ENCODE results near the gene ADAMTS3. TPM values are rescaled to one million over a fixed set of nuclear protein-coding genes. Genes with fewer than 3 reads are reported as not detected.
A peak's percentile ranks its signal among the peaks of the same experiment; 100 is the strongest.

Gene ADAMTS3
- total RNA-seq: 6.3 TPM
- polyA plus RNA-seq: 1.5 TPM

DNA sequence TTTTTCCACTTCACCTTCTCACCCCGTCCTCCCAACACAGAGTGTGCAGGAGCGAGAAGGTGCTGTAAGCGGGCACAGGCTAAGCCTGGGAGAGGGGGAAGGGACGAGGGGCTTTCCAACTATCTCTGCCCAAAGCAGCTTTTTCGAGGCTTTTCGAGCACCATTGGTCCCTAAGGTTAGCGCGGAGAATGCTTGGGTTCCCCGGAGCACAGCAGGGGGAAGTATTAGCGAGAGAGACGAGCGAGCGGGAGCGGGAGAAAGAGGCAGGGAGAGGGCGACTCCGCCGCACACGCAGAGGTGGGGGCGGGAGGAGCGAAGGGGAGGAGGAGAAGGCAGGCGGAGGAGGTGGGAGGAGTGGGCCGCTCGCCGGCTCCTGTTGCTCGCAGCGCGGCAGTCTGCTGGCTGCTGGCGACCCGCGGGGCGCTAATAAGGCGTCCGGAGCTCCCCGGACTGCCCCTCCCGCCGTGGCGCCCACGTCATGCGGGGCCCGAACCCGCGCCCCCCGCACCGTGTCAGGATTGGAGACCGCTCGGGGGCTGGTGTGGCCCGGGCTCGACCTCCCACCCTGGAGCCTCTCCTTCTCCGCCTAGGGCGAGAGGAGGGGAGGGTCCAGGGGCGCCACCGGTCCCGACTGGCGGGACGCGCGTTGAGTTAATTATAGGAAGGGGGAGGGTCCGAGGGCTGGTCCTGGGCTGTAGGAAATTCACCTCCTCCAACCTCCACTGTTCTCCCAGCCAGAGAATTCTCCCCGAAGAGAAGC is at the start of gene ADAMTS3:
Gene ADAMTS3, minus strand, starts transcription at position 263 of the 760 bp plus-strand sequence. CDS start 459 bp downstream, outside the sequence.
- no peaks in the 10 kb centered on the region for H3K36me3 ChIP-seq (ENCODE audit: insufficient read depth)
- under 1% methylated on average over 59 of the region's 59 CpGs for WGBS
- H3K4me1 ChIP-seq (ENCODE audit: insufficient read depth): no peaks in the 10 kb centered on the region
- no peak within 1 kb of the TSS for H3K27ac ChIP-seq (ENCODE audit: low read depth)
- DNase-seq (ENCODE audit: extremely low spot score): peak; percentile 47
- peak within 1 kb of the TSS; percentile 50 for H3K4me3 ChIP-seq (ENCODE audit: low read depth, low read length)

DNA sequence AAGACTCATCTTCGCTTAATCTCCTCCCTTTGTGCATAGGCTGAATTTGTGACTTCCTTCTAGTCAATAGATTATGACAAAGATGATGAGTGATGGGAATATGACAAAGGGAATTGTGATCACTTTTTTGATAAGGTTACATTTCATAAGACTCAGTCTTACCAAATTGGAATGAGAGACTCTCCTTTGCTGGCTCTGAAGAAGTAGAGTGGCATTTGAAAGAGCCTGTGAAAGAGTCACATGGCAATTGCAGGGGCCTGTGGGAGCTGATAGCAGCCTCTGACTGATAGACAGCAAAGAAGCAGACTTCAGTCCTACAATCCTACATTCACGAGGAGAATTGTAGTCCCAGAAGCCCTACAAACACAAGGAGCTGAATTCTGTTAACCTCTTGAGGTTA is 44.9 kb upstream of the ADAMTS3 start:
- 58% methylated on average over 2 of the region's 2 CpGs for WGBS
- no peak overlapping the region for H3K4me3 ChIP-seq (ENCODE audit: low read depth, low read length)
- H3K4me1 ChIP-seq (ENCODE audit: insufficient read depth): no peaks in the 10 kb centered on the region
- no peak for DNase-seq (ENCODE audit: extremely low spot score)
- no peaks in the 10 kb centered on the region for H3K36me3 ChIP-seq (ENCODE audit: insufficient read depth)
- H3K27ac ChIP-seq (ENCODE audit: low read depth): no peak overlapping the region

DNA sequence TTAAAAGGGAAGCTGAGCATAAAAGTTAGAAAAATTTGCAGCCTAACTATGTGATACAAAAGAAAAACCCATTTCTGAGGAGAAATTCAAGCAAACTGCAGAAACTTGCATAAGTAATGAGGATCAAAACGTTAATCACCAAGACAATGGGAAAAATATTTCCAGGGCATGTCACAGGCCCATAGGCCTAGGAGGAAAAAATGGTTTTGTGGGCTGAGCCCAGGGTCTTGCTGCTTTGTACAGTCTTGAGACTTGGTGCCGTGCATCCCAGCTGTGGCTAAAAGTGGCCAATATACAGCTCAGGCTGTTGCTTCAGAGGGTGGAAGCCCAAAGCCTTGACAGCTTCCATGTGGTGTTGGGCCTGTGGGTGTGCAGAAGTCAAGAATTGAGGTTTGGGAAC is 37.7 kb upstream of the ADAMTS3 start:
- WGBS: 77% methylated on average over 2 of the region's 2 CpGs
- Histone ChIP-seq H3K4me3 (ENCODE audit: low read depth, low read length) (no peak overlapping the region), H3K4me1 (ENCODE audit: insufficient read depth) (no peaks in the 10 kb centered on the region), H3K36me3 (ENCODE audit: insufficient read depth) (no peaks in the 10 kb centered on the region), H3K27ac (ENCODE audit: low read depth) (no peak overlapping the region)
- no peak for DNase-seq (ENCODE audit: extremely low spot score)

DNA sequence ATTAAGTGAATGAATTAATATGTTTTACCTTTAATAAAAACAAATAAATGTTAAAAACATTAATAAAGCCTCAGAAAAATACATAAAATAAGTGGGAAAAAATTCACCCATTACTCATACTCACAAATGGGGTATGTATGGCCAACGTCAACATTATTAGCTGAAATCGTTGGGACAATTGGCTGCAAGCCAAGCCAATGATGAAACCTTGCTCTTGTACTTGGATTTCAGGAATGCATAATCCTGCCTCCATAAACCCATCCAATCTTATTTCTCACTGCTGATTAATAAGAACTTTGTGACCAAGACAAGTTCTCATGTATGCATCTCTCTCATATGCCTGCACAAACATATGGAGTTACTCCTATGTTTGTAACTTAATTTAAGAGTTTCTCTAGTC is 35.3 kb upstream of the ADAMTS3 start:
- Histone ChIP-seq H3K27ac (ENCODE audit: low read depth) (no peak overlapping the region), H3K4me3 (ENCODE audit: low read depth, low read length) (no peak overlapping the region), H3K36me3 (ENCODE audit: insufficient read depth) (no peaks in the 10 kb centered on the region), H3K4me1 (ENCODE audit: insufficient read depth) (no peaks in the 10 kb centered on the region)
- 42% methylated on average over 2 of the region's 2 CpGs for WGBS
- no peak for DNase-seq (ENCODE audit: extremely low spot score)

DNA sequence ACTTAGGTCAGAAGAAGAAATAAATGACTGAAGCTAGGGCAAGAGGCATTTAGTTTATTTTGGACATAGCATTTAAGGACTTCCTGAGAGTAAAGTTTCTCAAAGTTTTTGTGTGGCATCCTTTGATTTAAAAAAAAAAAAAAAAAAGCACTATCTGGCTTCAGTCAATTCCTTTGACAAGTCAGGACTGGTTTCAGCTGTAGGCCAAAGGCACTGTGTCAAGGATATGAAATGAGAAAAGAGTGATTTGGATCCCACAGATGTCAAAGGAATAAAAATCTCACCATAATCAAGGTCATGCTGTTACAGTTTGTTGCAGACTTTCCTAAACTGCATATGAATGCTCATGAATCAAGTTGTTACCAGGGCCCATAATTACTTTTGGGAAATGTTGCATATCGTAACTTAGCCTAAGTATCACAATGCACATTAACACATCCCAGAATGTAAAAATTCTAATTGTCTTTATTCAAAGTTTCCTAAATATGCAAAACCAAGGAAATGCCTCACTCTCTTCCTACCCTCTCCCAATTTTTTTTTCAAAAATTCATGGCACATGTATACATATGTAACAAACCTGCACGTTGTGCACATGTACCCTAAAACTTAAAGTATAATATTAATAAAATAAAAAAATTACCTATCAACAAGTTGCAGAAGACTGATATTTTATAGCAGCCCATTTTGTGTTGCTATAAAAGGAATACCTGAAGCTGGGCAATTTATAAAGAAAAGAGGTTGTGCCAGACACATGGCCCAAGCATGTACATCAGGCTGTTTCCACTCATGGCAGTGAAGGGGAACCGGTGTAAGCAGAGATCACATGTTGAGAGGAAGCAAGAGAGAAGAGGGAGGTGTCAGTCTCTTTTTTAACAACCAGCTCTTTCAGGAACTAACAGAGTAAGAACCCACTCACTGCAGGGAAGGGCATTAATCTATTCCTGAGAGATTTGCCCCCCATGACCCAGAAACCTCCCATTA is 33.7 kb upstream of the ADAMTS3 start:
- Histone ChIP-seq H3K27ac (ENCODE audit: low read depth) (no peak overlapping the region), H3K36me3 (ENCODE audit: insufficient read depth) (no peaks in the 10 kb centered on the region), H3K4me3 (ENCODE audit: low read depth, low read length) (no peak overlapping the region), H3K4me1 (ENCODE audit: insufficient read depth) (no peaks in the 10 kb centered on the region)
- 85% methylated on average over 3 of the region's 3 CpGs for WGBS
- DNase-seq (ENCODE audit: extremely low spot score): no peak

DNA sequence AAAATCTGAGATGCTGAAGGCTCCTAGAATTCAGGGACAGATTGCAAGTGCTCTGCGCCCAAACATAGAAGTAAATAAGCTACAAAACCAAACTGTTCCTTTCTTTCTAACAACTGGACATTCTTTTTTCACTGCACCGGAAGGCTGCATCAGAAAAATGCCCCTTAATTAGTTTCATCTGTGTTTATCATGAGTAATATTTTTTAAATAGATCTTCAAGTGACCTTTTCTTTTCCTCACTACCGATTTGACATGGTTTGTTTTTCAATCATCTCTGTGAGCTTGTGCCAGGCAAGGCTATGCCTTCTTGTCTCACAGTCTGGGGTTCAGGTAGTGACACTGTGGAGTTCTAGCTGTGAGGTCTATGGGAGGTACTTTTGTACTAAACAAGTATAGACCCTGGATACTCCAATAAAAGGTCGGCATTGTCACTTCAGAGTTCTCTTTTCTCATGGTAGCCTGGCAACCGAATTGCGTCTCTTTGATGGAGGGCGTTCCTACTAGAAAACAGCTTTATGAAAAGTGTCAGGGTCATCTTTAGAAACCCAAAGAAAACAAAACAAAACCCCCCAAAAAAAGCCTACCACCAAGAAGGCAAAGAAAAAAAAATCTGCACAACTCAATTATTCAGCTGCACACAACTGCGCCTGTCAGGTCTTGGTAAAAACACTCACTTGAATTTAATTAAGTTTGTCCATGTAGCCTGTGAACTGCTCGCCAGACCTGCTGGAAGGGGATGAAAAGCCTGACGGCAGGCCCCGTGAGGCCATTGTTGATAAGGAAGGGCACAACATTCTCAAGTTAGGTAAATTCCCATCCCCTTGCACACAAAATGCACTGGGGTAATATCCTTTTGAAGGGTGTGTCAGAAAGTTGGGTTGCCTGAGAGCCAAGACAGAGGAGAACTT is 22.8 kb upstream of the ADAMTS3 start:
- Histone ChIP-seq H3K4me1 (ENCODE audit: insufficient read depth) (no peaks in the 10 kb centered on the region), H3K4me3 (ENCODE audit: low read depth, low read length) (no peak overlapping the region), H3K27ac (ENCODE audit: low read depth) (no peak overlapping the region), H3K36me3 (ENCODE audit: insufficient read depth) (no peaks in the 10 kb centered on the region)
- 62% methylated on average over 11 of the region's 11 CpGs for WGBS
- no peak for DNase-seq (ENCODE audit: extremely low spot score)

DNA sequence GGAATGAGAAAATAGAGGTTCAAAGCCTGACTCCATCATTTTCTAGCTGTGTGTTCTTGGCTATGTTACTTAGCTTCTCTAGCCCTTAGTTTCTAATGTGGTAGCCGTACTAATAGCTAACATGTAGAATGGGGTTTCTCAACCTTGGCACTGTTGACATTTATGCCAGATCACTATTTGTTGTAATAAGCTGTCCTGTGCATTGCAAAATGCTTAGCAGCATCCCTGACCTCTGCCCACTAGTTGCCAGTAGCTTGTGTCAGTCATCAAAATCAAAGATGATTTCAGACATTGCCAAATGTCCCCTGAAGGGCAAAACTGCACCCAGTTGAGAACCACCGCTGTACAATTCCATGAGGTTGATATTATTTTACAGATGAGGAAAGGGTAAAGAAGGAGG is 18.3 kb upstream of the ADAMTS3 start:
- no peak for DNase-seq (ENCODE audit: extremely low spot score)
- Histone ChIP-seq H3K4me3 (ENCODE audit: low read depth, low read length) (no peak overlapping the region), H3K36me3 (ENCODE audit: insufficient read depth) (no peaks in the 10 kb centered on the region), H3K27ac (ENCODE audit: low read depth) (no peak overlapping the region), H3K4me1 (ENCODE audit: insufficient read depth) (no peaks in the 10 kb centered on the region)
- 86% methylated on average over 2 of the region's 2 CpGs for WGBS

DNA sequence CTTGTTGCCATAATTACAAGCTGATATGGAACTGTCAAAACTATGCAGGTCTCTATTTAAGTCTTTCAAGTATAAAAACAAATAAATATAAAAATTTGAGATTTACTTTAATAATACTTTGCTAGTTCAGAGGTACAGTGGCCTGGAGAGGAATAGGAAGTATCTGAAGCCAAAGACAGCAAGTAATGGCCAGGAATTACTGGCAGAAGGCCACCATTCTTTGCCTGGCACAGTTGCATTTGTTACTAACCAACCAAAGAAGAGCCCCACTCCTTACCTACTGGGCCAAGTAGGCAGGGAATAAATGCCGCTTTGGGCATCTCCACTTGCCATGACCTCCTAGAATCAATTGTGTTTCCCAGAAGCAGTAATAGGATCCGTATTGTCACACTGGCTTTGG is 13.8 kb upstream of the ADAMTS3 start:
- Histone ChIP-seq H3K4me1 (ENCODE audit: insufficient read depth) (no peaks in the 10 kb centered on the region), H3K36me3 (ENCODE audit: insufficient read depth) (no peaks in the 10 kb centered on the region), H3K27ac (ENCODE audit: low read depth) (no peak overlapping the region), H3K4me3 (ENCODE audit: low read depth, low read length) (no peak overlapping the region)
- no peak for DNase-seq (ENCODE audit: extremely low spot score)
- 49% methylated on average over 2 of the region's 2 CpGs for WGBS

DNA sequence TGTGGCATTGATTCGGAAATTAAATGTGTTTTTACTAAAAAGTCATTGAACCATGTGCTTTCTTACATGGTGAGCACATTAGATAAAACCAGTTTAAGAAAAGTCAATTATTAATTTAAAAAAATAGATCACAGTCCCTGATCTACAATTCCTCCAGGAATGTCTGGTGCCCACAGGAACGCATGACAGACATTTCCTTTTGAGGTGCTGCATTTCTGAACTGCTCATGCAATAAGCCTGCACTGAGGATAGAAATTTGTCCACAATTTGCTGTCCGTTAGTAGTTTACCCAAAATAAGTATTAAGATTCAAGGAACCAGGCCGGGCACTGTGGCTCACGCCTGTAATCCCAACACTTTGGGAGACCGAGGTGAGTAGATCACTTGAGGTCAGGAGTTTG is 8.2 kb upstream of the ADAMTS3 start:
- no peak overlapping the region for H3K4me3 ChIP-seq (ENCODE audit: low read depth, low read length)
- no peaks in the 10 kb centered on the region for H3K4me1 ChIP-seq (ENCODE audit: insufficient read depth)
- H3K27ac ChIP-seq (ENCODE audit: low read depth): no peak overlapping the region
- no peak for DNase-seq (ENCODE audit: extremely low spot score)
- no peaks in the 10 kb centered on the region for H3K36me3 ChIP-seq (ENCODE audit: insufficient read depth)
- 95% methylated on average over 6 of the region's 6 CpGs for WGBS

DNA sequence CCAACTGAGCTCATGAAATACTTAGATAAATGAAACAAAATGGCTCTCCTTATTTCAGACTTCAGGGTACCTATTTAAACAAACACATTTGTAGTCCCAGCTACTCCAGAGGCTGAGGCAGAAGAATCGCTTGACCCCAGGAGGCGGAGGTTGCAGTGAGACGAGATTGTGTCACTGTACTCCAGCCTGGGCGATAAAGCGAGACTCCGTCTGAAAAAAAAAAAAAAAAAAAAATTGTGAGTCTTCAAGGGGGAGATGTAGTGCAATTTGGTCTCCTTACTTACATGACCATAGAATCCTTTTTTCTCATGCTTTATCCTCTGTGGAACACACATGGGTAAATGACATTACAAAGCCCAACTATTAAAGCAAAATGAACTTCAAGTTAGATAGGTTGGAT is 2.3 kb upstream of the ADAMTS3 start:
- Histone ChIP-seq H3K36me3 (ENCODE audit: insufficient read depth) (no peaks in the 10 kb centered on the region), H3K4me1 (ENCODE audit: insufficient read depth) (no peaks in the 10 kb centered on the region), H3K4me3 (ENCODE audit: low read depth, low read length) (no peak overlapping the region), H3K27ac (ENCODE audit: low read depth) (no peak overlapping the region)
- 85% methylated on average over 6 of the region's 6 CpGs for WGBS
- no peak for DNase-seq (ENCODE audit: extremely low spot score)

DNA sequence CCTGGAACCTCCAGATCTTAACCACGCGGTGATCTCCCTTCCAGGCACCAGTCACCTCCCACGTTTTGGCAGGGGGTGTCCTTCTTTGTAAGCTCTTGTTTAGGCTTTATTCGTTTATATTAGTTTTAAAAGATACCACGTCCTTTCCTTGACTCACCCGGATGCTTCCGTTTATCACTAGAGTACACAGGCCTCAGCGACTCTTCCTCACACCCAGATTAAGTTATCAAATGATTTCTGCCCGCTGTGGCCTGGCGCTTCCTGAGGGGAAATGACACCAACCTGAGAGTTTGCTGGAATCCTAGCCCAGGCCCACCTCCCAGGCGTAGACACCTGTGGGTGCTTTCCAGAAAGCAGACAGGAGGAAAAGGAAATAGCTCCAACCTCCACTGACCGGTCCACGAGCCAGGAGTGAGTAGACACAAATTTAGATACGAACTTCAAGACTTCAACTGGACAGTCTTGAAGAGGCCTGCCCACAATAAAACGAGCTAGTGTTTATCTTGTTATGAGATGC is 756 bp upstream of the ADAMTS3 start:
- H3K4me1 ChIP-seq (ENCODE audit: insufficient read depth): no peaks in the 10 kb centered on the region
- no peaks in the 10 kb centered on the region for H3K36me3 ChIP-seq (ENCODE audit: insufficient read depth)
- WGBS: 25% methylated on average over 15 of the region's 15 CpGs
- H3K27ac ChIP-seq (ENCODE audit: low read depth): no peak overlapping the region
- peak overlapping the region; percentile 50 for H3K4me3 ChIP-seq (ENCODE audit: low read depth, low read length)
- no peak for DNase-seq (ENCODE audit: extremely low spot score)

DNA sequence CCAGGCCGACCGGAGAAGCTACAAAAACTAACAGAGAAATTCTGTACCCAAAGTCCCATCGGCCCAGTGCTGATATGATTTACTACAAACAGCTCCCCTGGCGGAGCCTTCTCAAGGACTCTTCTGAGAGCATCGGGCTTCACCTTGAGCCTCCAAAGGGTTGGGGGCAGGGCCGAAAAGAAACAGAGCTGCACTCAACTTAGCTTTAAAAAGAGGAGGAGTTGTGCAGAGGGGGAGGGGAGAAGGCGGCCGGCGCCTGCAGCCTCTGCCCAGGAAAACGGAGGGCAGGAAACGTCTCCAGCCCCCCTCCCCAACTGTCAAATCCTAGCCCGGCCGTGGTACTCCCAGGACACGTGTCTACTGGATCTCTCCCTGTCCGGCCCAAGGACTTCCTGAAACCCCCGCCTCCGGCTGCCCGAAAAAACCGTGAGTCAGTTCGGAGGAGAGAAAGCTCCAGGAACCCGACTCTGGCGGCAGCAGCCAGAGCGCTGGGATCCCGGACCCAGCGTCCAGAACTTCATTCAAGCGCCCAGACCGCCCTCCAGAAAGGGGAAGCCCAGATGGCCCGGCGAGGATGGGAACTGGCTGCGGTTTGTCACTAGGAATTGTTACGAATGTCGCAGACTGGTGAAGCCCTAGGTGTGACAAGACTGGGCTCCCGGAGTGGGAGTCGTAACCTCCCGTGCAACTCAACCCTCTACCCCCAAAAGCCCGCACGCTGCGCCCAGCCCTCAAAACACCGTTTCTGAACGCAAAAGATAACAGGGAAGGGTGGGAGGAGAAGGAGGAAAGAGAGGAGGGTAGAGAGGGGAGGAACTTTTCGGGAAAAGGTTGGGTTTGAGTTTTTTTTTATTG is 973 bp downstream of the ADAMTS3 start:
- Histone ChIP-seq H3K4me3 (ENCODE audit: low read depth, low read length) (peak overlapping the region; percentile 50), H3K27ac (ENCODE audit: low read depth) (no peak overlapping the region), H3K36me3 (ENCODE audit: insufficient read depth) (no peaks in the 10 kb centered on the region), H3K4me1 (ENCODE audit: insufficient read depth) (no peaks in the 10 kb centered on the region)
- WGBS: 1% methylated on average over 41 of the region's 41 CpGs
- peak; percentile 52 for DNase-seq (ENCODE audit: extremely low spot score)
